Measurements from ENCODE around the gene CYP2S1. TPM values are rescaled to one million over a fixed set of nuclear protein-coding genes. Genes with fewer than 3 reads are reported as not detected.

Gene CYP2S1
- total RNA-seq, 1 donor from 2014 or later: 17.5 TPM

Other genes starting within 250 kb of the CYP2S1 start
- not detected for gene CYP2B6, start 201.9 kb upstream of the CYP2S1 start, total RNA-seq (ENCODE audit: unreplicated experiment)
- gene CYP2A13, start 104.8 kb upstream of the CYP2S1 start, total RNA-seq (ENCODE audit: unreplicated experiment): not detected
- gene CYP2F1, start 78.8 kb upstream of the CYP2S1 start, total RNA-seq (ENCODE audit: unreplicated experiment): not detected
- gene AXL, start 26.0 kb downstream of the CYP2S1 start, total RNA-seq (ENCODE audit: unreplicated experiment): 5.5 TPM
- gene HNRNPUL1, start 71.2 kb downstream of the CYP2S1 start, total RNA-seq (ENCODE audit: unreplicated experiment): 259 TPM
- 28.6 TPM for gene CCDC97, start 117.0 kb downstream of the CYP2S1 start, total RNA-seq (ENCODE audit: unreplicated experiment)
- gene TGFB1, start 160.7 kb downstream of the CYP2S1 start, total RNA-seq (ENCODE audit: unreplicated experiment): 193 TPM
- gene B9D2, start 170.9 kb downstream of the CYP2S1 start, total RNA-seq (ENCODE audit: unreplicated experiment): 6.8 TPM
- gene TMEM91, start 183.3 kb downstream of the CYP2S1 start, total RNA-seq (ENCODE audit: unreplicated experiment): 7.6 TPM
- 15.2 TPM for gene EXOSC5, start 204.1 kb downstream of the CYP2S1 start, total RNA-seq (ENCODE audit: unreplicated experiment)
- gene BCKDHA, start 204.6 kb downstream of the CYP2S1 start, total RNA-seq (ENCODE audit: unreplicated experiment): 25.0 TPM
- gene B3GNT8, start 234.2 kb downstream of the CYP2S1 start, total RNA-seq (ENCODE audit: unreplicated experiment): 10.7 TPM
- gene DMAC2, start 246.7 kb downstream of the CYP2S1 start, total RNA-seq (ENCODE audit: unreplicated experiment): 75.5 TPM
- gene ERICH4, start 249.9 kb downstream of the CYP2S1 start, total RNA-seq (ENCODE audit: unreplicated experiment): not detected

Data from endothelial cell (in vitro differentiated cells).